OCI-LY7 (cell line): ENCODE data around the gene CLSTN2.

Experiments used
- CTCF ChIP-seq: fragments of 200-600 bp; sonication (generic); conservative IDR thresholded peaks from 2 replicates; pipeline ENCODE4 v1.5.1; 2014; ENCODE audit warnings: mild to moderate bottlenecking, antibody characterized with exemption, low read length, moderate library complexity, mixed read lengths
- EZH2phosphoT487 ChIP-seq: fragments of 200-600 bp; sonication (generic); IDR thresholded peaks from 2 replicates; pipeline ENCODE4 v1.6.1; 2018; ENCODE audit warnings: low read depth, borderline replicate concordance, mild to moderate bottlenecking, mixed run types, antibody characterized with exemption, low read length, moderate library complexity, mixed read lengths

- TF ChIP-seq CTCF, result no peak
- no peak for TF ChIP-seq EZH2phosphoT487
Observed at GRCh38 chr3:140472306-140473020, 537.5 kb downstream of the CLSTN2 start.
